Hair follicular keratinocyte (primary cell): ENCODE measurements around the gene IKZF3. TPM values are rescaled to one million over a fixed set of nuclear protein-coding genes. Genes with fewer than 3 reads are reported as not detected.

Experiments used
- total RNA-seq: library from RNA; depleted of rRNA; stranded (reverse); fragments of >200 nt; gene quantifications from 2 replicates; pipeline ENCODE4 v1.2.3, GENCODE V29; 2015

The IKZF3 gene
- not detected in 2 replicates for total RNA-seq

GRCh38 chr17:39863918-39864746 lies at the start of gene IKZF3:
Gene IKZF3 (minus strand): TSS chr17:39864312. CDS start chr17:39864126, 186 bp downstream.

GRCh38 chr17:39867880-39868553 lies 3.9 kb upstream of the IKZF3 start, which contains the start of gene ZPBP2:
Gene ZPBP2 (plus strand): TSS chr17:39868202. CDS start chr17:39868355, 153 bp downstream.

GRCh38 chr17:39737760-39738567 lies 126.1 kb downstream of the IKZF3 start, which contains the start of gene GRB7:
Gene GRB7 (plus strand): TSS chr17:39737938. CDS start chr17:39742302, 4,364 bp downstream.

DNA sequence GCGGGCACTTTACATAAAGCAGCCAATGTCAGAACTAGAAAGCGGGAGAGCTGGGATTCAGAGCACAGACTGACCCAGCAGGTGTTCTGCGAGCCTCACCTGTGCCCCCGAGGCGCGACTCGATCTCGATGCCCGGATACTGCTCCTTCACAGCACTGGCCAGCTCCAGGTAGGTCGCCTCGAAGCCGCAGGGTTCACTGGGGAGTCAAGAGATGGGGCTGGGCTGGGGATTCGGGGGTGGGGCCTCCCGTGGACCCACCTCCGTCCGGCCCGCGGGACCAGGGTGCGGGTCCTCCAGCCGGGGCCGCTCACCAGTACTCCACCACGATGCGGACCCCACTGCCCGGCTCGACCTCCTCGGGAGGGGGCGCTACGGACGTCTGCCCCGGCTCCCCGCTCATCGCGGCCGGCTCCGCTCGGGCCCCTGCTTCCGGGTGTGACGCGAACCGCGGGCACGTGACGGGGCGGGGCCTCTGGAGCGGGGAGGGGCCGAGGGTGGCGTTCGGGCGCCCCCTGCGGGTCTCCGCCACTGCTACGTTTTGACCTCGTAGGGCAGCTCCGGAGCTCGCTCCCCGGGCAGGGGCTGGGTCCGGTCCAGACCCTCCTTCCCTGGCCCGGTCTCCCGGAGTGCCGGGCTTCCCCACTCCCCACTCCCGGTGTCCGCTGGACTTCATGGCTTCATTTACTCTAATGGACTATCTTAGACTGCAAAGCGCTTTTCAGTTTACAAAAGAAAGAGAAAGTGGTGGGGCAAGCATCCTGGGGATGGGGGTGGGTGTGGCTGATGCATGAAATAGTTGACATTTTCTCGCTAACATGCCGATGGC lies 133.8 kb downstream of the IKZF3 start, which contains the start of gene MIEN1:
Gene MIEN1 (minus strand): TSS at position 438 of the 827 bp plus-strand sequence. CDS start 37 bp downstream, at position 401.

Other genes starting within 250 kb of the IKZF3 start
- gene PPP1R1B, start 237.4 kb downstream of the IKZF3 start, total RNA-seq = 0.15 and 0.39 TPM in 2 replicates
- gene STARD3, start 227.2 kb downstream of the IKZF3 start, total RNA-seq = 29.9 and 35.9 TPM in 2 replicates
- gene TCAP, start 199.0 kb downstream of the IKZF3 start, total RNA-seq = 0.08 TPM in 1 of 2 replicates, not detected in the other
- gene PNMT, start 195.9 kb downstream of the IKZF3 start, total RNA-seq = not detected in 2 replicates
- 3.9 and 7.2 TPM in 2 replicates for gene PGAP3, start 176.3 kb downstream of the IKZF3 start, total RNA-seq
- 26.7 and 27.6 TPM in 2 replicates for gene ERBB2, start 164.2 kb downstream of the IKZF3 start, total RNA-seq
- 45.8 and 58.5 TPM in 2 replicates for gene MIEN1, start 133.8 kb downstream of the IKZF3 start, total RNA-seq
- gene GRB7, start 126.4 kb downstream of the IKZF3 start, total RNA-seq = 17.8 and 31.5 TPM in 2 replicates
- not detected in 2 replicates for gene ZPBP2, start 3.9 kb upstream of the IKZF3 start, total RNA-seq
- gene GSDMB, start 54.3 kb upstream of the IKZF3 start, total RNA-seq = 2.1 and 3.0 TPM in 2 replicates
- 28.7 and 30.7 TPM in 2 replicates for gene ORMDL3, start 63.3 kb upstream of the IKZF3 start, total RNA-seq
- gene LRRC3C, start 63.4 kb upstream of the IKZF3 start, total RNA-seq = not detected in 2 replicates
- gene GSDMA, start 98.7 kb upstream of the IKZF3 start, total RNA-seq = 1.9 and 8.4 TPM in 2 replicates
- gene PSMD3, start 116.5 kb upstream of the IKZF3 start, total RNA-seq = 144 and 208 TPM in 2 replicates
- 17.7 and 89.3 TPM in 2 replicates for gene CSF3, start 151.1 kb upstream of the IKZF3 start, total RNA-seq
- gene MED24, start 190.1 kb upstream of the IKZF3 start, total RNA-seq = 51.2 and 66.2 TPM in 2 replicates
- gene THRA, start 198.7 kb upstream of the IKZF3 start, total RNA-seq = 10.5 and 11.3 TPM in 2 replicates
- gene NR1D1, start 236.3 kb upstream of the IKZF3 start, total RNA-seq = 4.9 and 6.9 TPM in 2 replicates